ENCODE results near the gene MN1.

DNA sequence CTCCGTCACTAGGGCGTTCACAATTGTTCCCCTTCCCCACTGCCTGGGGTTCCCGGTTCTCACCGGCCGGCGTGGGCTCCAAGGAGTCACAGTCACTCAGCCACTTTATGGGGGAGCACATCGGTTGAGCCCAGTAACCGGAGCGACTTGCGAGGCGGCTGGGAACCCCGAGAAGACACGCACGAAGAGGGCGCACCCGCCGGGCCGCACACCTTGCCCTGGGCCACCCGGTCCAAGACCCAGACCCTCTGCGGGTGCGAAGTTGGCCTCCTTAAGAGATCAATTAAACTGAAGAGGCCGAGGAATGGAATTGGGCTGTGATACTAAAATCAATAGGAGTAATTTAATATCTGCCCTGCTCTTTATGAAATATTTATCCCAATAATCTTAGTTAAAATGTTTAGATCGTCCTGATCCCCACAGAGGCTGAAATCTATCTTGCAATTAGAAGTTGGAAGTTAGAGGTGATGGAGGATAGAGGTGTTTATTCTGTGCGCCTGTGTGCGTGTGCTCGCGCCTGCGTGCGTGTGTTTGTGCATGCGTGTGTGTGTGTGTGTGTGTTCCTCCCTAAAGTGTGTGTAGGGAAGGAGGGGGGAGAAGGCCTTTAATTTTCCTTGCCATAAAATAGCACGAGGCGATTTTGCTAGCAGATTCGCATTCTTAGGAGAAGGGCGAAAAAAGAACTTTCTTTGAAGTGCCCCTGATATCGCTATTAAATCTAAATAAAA, 954 bp upstream of the MN1 start:
- no peak for TF ChIP-seq POLR2A (IDR thresholded peaks at IDR 0.05; ENCODE audit: extremely low read depth, insufficient read length)
- TF ChIP-seq, protein P1, sequence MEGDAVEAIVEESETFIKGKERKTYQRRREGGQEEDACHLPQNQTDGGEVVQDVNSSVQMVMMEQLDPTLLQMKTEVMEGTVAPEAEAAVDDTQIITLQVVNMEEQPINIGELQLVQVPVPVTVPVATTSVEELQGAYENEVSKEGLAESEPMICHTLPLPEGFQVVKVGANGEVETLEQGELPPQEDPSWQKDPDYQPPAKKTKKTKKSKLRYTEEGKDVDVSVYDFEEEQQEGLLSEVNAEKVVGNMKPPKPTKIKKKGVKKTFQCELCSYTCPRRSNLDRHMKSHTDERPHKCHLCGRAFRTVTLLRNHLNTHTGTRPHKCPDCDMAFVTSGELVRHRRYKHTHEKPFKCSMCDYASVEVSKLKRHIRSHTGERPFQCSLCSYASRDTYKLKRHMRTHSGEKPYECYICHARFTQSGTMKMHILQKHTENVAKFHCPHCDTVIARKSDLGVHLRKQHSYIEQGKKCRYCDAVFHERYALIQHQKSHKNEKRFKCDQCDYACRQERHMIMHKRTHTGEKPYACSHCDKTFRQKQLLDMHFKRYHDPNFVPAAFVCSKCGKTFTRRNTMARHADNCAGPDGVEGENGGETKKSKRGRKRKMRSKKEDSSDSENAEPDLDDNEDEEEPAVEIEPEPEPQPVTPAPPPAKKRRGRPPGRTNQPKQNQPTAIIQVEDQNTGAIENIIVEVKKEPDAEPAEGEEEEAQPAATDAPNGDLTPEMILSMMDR (IDR thresholded peaks at IDR 0.05; ENCODE audit: low read depth, low read length), result no peak

Measured in NB4 (cell line).